Esophagus squamous epithelium (tissue), 4 donors: ENCODE results near the gene PARL.

Experiments used
- POLR2A ChIP-seq, 4 donors: fragments of 450-650 bp; IDR thresholded peaks; one replicate each; pipeline ENCODE4 v1.6.1; 2017; ENCODE audit warnings: antibody characterized with exemption in 4 of 4, mild to moderate bottlenecking in 4 of 4, moderate library complexity in 3 of 4
- TF ChIP-seq, protein P1 (sequence below), 6 experiments: fragments of 450-650 bp in 4 of 6; fragments of 200-600 bp in 2 of 6; sonication (generic) in 2 of 6; IDR thresholded peaks; one replicate each; pipeline ENCODE4 v1.5.1; 2016 to 2019; ENCODE audit warnings: antibody characterized with exemption in 6 of 6, mild to moderate bottlenecking in 4 of 6, moderate library complexity in 4 of 6

DNA sequence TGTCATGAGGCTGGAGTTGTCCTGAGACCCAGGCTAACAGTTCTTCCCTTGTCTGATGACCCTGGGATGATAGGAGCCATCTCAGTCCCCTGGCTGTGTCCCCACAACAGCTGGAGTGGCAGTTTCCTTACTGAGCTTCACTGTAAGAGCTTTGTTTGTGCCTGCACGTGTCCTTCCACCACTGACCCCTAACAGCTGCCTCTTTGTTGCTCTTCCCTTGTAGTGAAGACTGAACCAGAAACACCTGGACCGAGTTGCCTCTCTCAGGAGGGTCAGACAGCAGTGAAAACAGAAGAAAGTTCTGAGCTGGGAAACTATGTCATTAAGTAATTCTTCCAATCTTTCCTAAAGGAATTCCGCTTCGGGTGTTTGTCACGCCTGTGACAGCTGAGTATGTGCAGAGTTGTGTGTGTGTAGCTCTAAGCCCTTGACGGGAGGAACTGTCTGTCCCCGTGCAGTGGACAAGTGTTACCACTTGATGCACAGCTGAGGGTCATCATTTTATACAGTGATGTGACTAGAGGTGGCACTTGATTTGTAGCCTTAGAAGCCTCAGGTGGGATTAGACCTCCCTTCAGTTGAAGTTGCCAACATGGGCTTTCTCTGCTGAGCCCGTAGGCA is 84.3 kb downstream of the PARL start:
- no peak for TF ChIP-seq POLR2A (IDR thresholded peaks at IDR 0.05)
- TF ChIP-seq, protein P1, sequence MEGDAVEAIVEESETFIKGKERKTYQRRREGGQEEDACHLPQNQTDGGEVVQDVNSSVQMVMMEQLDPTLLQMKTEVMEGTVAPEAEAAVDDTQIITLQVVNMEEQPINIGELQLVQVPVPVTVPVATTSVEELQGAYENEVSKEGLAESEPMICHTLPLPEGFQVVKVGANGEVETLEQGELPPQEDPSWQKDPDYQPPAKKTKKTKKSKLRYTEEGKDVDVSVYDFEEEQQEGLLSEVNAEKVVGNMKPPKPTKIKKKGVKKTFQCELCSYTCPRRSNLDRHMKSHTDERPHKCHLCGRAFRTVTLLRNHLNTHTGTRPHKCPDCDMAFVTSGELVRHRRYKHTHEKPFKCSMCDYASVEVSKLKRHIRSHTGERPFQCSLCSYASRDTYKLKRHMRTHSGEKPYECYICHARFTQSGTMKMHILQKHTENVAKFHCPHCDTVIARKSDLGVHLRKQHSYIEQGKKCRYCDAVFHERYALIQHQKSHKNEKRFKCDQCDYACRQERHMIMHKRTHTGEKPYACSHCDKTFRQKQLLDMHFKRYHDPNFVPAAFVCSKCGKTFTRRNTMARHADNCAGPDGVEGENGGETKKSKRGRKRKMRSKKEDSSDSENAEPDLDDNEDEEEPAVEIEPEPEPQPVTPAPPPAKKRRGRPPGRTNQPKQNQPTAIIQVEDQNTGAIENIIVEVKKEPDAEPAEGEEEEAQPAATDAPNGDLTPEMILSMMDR (IDR thresholded peaks at IDR 0.05) = no peak
